NB4 (cell line): Measurements from ENCODE around the gene SLC25A33.

Source experiments
- DNase-seq: peaks from one replicate; pipeline ENCODE4 v3.0.0; 2010; ENCODE audit warnings: low read depth
- H3K4me3 ChIP-seq: one replicate; pipeline ENCODE4 v1.5.1; 2011; ENCODE audit warnings: mild to moderate bottlenecking, low read depth, low read length, moderate library complexity
- MYC ChIP-seq: IDR thresholded peaks from 2 replicates; pipeline ENCODE4 v1.6.1; 2011; ENCODE audit warnings: low read depth, low read length
- POLR2A ChIP-seq: IDR thresholded peaks from 2 replicates; pipeline ENCODE4 v1.6.1; 2011; ENCODE audit warnings: mild to moderate bottlenecking; ENCODE audit not compliant: insufficient read length; ENCODE audit errors: extremely low read depth
- TF ChIP-seq, protein P1 (sequence below): IDR thresholded peaks from one replicate; pipeline ENCODE4 v1.5.1; 2012; ENCODE audit warnings: low read depth, low read length
- TF ChIP-seq, protein P2 (sequence below): IDR thresholded peaks from 2 replicates; pipeline ENCODE4 v1.6.1; 2011; ENCODE audit warnings: low read depth, low read length

The SLC25A33 gene

DNA sequence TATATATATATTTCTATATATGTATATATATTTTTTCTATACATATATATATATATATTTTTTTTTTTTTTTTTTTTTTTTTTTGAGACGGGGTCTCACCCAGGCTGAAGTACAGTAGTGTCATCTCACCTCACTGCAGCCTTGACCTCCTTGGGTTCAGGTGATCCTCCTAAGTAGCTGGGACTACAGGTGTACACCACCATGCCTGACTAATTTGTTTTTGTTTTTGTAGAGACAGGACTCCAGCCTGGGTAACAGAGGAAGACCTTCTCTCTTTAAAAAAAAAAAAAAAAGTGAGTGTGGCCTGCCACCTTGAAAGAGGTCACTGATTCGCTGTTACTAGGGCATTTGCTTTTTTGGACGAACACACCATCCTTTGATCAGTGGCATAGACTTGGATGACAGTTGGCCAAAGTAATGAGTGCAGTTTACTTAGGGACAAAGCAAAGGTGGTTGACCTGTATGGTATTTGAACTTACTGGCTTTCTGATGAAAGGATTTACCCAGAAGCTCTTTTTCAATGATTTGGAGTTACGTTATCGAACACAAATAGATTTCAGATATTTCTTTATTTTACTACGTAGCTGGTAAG is 10.8 kb downstream of the SLC25A33 start:
- H3K4me3 ChIP-seq: no peak overlapping the region
- DNase-seq: no peak
- TF ChIP-seq MYC (no peak), POLR2A (no peak)
- TF ChIP-seq, protein P1, sequence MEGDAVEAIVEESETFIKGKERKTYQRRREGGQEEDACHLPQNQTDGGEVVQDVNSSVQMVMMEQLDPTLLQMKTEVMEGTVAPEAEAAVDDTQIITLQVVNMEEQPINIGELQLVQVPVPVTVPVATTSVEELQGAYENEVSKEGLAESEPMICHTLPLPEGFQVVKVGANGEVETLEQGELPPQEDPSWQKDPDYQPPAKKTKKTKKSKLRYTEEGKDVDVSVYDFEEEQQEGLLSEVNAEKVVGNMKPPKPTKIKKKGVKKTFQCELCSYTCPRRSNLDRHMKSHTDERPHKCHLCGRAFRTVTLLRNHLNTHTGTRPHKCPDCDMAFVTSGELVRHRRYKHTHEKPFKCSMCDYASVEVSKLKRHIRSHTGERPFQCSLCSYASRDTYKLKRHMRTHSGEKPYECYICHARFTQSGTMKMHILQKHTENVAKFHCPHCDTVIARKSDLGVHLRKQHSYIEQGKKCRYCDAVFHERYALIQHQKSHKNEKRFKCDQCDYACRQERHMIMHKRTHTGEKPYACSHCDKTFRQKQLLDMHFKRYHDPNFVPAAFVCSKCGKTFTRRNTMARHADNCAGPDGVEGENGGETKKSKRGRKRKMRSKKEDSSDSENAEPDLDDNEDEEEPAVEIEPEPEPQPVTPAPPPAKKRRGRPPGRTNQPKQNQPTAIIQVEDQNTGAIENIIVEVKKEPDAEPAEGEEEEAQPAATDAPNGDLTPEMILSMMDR: no peak
- TF ChIP-seq, protein P2, sequence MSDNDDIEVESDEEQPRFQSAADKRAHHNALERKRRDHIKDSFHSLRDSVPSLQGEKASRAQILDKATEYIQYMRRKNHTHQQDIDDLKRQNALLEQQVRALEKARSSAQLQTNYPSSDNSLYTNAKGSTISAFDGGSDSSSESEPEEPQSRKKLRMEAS: no peak

DNA sequence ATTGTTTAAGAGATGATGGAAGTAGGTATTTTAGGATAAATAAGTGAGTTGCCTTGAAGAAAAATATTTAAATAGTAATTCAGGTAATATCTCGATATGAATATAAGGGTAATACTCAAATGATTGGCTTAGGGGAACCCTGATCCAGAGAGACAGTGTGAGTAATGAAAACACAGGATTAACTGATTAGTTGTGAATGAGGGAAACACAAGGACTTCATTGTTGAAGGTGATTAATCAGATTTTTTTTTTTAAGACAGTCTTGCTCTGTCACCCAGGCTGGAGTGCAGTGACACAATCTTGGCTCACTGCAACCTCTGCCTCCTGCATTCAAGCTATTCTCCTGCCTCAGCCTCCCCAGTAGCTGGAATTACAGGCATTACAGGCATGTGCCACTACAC is 12.7 kb downstream of the SLC25A33 start:
- no peak for DNase-seq
- TF ChIP-seq MYC: no peak
- TF ChIP-seq, protein P2: no peak
- H3K4me3 ChIP-seq: no peak overlapping the region

DNA sequence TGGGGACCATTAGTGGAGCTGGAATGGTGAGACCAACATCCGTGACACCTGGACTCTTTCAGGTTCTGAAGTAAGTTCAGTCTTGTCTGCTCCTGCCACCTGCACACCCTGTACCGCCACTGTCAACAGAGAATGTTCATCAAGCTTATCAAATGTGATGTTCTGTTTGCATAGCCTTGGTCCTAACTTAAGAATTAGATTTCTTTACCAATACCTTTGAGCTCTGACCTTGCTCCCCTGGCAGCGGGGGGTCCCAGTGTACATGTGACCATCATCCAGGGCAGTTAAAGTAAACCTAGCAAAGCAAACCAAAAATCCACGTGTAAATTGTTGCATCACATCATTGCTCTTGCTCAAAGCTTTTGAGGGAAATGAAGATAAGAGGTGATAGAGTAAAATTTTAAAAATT is 14.5 kb downstream of the SLC25A33 start:
- no peak for DNase-seq
- TF ChIP-seq POLR2A (no peak), MYC (no peak)
- TF ChIP-seq, protein P2: no peak
- TF ChIP-seq, protein P1: no peak
- H3K4me3 ChIP-seq: no peak overlapping the region

DNA sequence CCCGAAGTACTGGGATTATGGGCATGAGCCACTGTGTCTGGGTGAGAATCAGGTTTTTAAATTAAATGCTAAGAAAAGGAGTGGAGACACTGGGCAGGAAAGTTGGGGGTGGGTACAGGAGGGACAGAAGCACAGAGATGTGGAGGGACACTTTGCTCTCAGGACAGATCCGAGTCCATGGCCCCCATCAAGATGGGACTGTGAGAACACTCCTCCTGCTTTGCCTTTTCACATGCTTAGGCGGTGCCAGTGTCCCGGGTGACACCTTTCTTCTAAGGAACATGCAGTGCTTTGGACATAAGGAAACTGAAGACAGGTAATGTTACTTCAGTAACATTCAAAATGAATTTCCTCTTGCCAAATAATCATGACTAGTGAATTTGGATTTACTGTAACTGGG is 16.7 kb downstream of the SLC25A33 start:
- DNase-seq: no peak
- TF ChIP-seq MYC (no peak), POLR2A (no peak)
- TF ChIP-seq, protein P1: no peak
- TF ChIP-seq, protein P2: no peak
- no peak overlapping the region for H3K4me3 ChIP-seq

DNA sequence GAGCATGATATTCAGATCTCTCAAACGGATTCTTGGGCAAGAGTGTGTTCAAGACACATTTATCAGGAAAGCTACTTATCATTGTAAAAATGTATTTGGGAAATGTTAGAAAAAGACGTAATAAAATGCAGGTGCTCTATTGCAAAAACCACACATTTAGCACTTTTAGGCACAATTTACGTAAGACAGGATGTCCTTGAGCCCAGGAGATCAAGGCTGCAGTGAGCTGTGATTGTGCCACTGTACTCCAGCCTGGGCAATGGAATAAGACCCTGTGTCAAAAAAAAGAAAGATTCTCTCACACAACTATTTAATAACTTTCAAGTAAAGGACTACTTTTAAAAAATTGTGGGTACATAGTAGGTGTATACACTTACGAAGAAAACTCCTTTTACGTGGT is 18.4 kb downstream of the SLC25A33 start:
- TF ChIP-seq POLR2A: no peak
- TF ChIP-seq MYC: no peak
- TF ChIP-seq, protein P1: no peak
- TF ChIP-seq, protein P2: no peak

DNA sequence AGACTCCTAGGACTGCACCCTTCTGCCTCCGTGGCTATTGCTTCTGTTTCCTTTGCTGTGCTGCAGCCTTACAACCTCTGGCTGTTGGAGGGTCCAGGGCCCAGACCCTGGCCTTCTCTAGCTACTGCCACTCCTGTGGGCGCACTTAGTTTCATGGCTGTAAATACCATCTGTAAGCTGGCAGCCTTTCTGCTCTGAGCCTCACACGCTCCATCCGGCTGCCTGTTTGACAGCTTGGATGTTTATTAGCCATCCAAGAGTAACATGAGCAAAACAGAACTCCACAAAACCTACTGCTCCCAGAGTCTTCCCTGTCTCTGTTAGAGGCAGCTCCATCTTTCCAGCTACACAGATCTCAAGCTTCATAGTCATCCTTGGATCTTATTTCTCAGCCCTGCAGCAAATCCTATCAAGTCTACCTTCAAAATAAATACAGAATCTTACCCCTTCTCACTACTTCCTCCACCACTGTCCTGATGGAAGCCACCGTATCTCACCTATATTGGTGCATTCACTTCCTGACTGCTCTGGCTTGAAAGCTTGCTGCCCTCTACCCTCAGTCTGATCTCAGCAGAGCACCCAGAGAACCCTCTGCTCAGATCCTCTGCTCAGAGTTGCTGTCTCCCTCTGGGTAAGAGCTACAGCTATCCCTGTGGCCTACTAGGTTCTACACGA is 19.1 kb downstream of the SLC25A33 start:
- no peak overlapping the region for H3K4me3 ChIP-seq
- TF ChIP-seq, protein P2: no peak
- TF ChIP-seq MYC: no peak
- no peak for DNase-seq

More for the DNA sequence above, 18.4 kb downstream of the SLC25A33 start:
- no peak for DNase-seq
- H3K4me3 ChIP-seq: no peak overlapping the region
